DMS114 treated with DMSO at 0.1 percent for 48 hours (cell line): ENCODE results near the gene ANKRD18B.
"Not testable (repeated sequence)": the region's sequence is repeated elsewhere in the genome, so short reads cannot be mapped to it uniquely, and the experiment has no call there.

Experiments
- DNase-seq: peaks from one replicate; lab custom pipeline; 2025; ENCODE audit not compliant: unreplicated experiment; lab: John Stamatoyannopoulos, UW

ANKRD18B gene

GRCh38 chr9:33604936-33605335 lies 80.9 kb downstream of the ANKRD18B start:
- not testable (repeated sequence) for DNase-seq

DNA sequence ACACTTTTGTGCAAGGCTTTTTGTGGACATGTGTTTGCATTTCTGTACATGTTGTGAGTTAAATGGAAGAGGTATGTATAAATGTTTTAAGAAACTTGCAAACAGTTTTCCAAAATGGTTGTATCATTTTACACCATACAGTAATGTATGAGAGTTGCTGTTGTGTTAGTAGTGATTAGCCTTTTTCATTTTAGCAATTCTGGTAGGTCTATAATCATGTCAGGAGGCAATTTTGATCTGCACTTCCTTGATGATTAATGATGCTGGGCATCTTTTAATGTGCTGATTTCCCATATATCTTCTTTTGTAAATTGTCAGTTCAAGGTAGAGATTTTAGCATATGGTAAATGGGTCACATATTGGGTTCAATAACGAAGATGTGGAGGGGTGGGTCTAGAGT lies 87.3 kb downstream of the ANKRD18B start:
- no peak for DNase-seq

GRCh38 chr9:33612410-33612809 lies 88.4 kb downstream of the ANKRD18B start:
- DNase-seq = not testable (repeated sequence)

DNA sequence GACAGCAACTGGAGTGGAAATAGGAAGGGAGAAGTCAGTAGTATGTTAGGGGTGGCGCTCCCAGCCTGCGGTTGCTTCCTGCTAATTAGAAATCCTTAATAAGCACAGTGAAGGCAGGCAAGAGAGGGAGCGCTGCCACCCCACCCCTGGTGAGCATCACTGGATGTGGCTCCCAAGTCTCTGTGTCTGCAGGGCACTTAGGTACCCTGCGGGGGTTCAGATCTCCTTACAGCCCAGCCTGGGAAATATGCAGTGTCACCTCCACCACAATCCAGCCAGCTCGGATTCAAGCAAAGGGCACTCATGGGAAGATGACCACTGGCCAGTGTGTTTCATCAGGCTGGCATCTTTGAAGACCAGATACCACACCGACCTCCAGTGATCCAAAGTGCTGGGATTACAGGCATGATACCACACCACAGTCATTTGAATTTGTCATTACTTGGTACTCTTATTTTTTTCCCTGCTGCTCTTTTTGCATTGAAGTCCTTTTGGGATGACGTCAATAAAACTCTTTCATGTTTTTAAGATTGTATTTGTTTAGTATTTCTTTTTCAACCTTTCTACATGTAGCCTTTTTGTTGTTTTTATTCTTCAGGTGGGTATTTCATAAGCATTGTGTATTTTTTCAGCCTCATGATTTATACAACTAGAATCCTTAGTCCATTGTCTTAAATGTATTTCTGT lies 90.1 kb downstream of the ANKRD18B start:
- DNase-seq = no peak

GRCh38 chr9:33618370-33618769 lies 94.3 kb downstream of the ANKRD18B start:
- not testable (repeated sequence) for DNase-seq

GRCh38 chr9:33619666-33620404 lies 95.8 kb downstream of the ANKRD18B start:
- DNase-seq = no peak

GRCh38 chr9:33620738-33621439 lies 96.8 kb downstream of the ANKRD18B start:
- DNase-seq = no peak
